Chondrocyte (in vitro differentiated cells): ENCODE data around the gene DNTTIP2. TPM values are rescaled to one million over a fixed set of nuclear protein-coding genes. Genes with fewer than 3 reads are reported as not detected.
"Not testable (repeated sequence)": the region's sequence is repeated elsewhere in the genome, so short reads cannot be mapped to it uniquely, and the experiment has no call there.

Experiments used
- DNase-seq: peaks from one replicate; pipeline ENCODE4 v3.0.0; 2021; ENCODE audit warnings: mixed read lengths, low spot score
- H3K27ac Mint-ChIP-seq: one replicate; pipeline ENCODE4 v1.8.0; 2021; ENCODE audit warnings: mild to moderate bottlenecking, moderate library complexity, mixed read lengths; ENCODE audit not compliant: unreplicated experiment
- H3K27me3 Mint-ChIP-seq: 2 replicates; pipeline ENCODE4 v1.8.0; 2021; ENCODE audit warnings: low read depth, mixed read lengths
- H3K36me3 Mint-ChIP-seq: 2 replicates; pipeline ENCODE4 v1.8.0; 2021; ENCODE audit warnings: low read depth, mixed read lengths
- H3K4me1 Mint-ChIP-seq: 2 replicates; pipeline ENCODE4 v1.8.0; 2021; ENCODE audit warnings: low read depth, mild to moderate bottlenecking, mixed read lengths
- H3K4me3 Mint-ChIP-seq: one replicate; pipeline ENCODE4 v1.8.0; 2021; ENCODE audit warnings: mild to moderate bottlenecking, moderate library complexity, mixed read lengths; ENCODE audit not compliant: unreplicated experiment
- H3K9me3 Mint-ChIP-seq: 2 replicates; pipeline ENCODE4 v1.8.0; 2021; ENCODE audit warnings: low read depth, mixed read lengths
- total RNA-seq: library from RNA; stranded (reverse); gene quantifications from 3 replicates; pipeline ENCODE4 v1.2.1, GENCODE V29; 2021
- TF ChIP-seq, protein P1 (sequence below): fragments of 200-600 bp; sonication (generic); IDR thresholded peaks from 2 replicates; pipeline ENCODE4 v1.5.0; 2021; ENCODE audit warnings: antibody characterized with exemption, mild to moderate bottlenecking, moderate library complexity

The DNTTIP2 gene
- total RNA-seq, 1 donor from 2014 or later: 39.1 TPM

DNA sequence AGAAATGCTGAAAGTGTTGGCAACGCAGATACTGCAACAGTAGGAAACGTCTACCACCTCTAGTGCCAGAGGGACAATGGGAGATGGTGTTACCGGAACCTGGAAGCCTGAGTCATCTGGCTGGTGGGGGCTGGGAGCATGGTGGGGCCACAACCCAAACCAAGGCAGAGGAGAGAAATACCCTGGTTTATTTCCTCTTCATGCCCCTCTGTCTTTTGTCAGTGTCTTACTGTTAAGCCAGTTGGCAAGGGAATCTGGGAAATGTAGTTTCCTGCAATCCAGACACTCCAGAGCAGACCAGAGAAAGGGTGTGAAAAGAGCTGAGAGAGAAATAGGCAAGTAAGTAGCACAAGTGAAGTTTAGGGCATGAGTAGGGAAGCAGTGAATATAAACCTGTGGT, 14.8 kb downstream of the DNTTIP2 start:
- Mint-ChIP-seq H3K27ac (no peak overlapping the region), H3K4me1 (no peaks in the 10 kb centered on the region), H3K27me3 (no peaks in the 10 kb centered on the region), H3K36me3 (peaks cover 15% of the 10 kb centered on the region), H3K4me3 (no peak overlapping the region), H3K9me3 (peaks cover 8% of the 10 kb centered on the region)
- TF ChIP-seq, protein P1, sequence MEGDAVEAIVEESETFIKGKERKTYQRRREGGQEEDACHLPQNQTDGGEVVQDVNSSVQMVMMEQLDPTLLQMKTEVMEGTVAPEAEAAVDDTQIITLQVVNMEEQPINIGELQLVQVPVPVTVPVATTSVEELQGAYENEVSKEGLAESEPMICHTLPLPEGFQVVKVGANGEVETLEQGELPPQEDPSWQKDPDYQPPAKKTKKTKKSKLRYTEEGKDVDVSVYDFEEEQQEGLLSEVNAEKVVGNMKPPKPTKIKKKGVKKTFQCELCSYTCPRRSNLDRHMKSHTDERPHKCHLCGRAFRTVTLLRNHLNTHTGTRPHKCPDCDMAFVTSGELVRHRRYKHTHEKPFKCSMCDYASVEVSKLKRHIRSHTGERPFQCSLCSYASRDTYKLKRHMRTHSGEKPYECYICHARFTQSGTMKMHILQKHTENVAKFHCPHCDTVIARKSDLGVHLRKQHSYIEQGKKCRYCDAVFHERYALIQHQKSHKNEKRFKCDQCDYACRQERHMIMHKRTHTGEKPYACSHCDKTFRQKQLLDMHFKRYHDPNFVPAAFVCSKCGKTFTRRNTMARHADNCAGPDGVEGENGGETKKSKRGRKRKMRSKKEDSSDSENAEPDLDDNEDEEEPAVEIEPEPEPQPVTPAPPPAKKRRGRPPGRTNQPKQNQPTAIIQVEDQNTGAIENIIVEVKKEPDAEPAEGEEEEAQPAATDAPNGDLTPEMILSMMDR: no peak
- DNase-seq: no peak

DNA sequence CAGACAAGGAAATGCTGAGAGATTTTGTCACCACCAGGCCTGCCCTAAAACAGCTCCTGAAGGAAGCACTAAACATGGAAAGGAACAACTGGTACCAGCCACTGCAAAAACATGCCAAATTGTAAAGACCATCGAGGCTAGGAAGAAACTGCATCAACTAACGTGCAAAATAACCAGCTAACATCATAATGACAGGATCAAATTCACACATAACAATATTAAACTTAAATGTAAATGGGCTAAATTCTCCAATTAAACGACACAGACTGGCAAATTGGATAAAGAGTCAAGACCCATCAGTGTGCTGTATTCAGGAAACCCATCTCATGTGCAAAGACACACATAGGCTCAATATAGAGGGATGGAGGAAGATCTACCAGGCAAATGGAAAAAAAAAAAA, 21.4 kb downstream of the DNTTIP2 start:
- not testable (repeated sequence) for H3K27me3 Mint-ChIP-seq, DNase-seq, H3K36me3 Mint-ChIP-seq, H3K27ac Mint-ChIP-seq, H3K4me1 Mint-ChIP-seq, H3K4me3 Mint-ChIP-seq
- H3K9me3 Mint-ChIP-seq: peaks cover 26% of the 10 kb centered on the region

DNA sequence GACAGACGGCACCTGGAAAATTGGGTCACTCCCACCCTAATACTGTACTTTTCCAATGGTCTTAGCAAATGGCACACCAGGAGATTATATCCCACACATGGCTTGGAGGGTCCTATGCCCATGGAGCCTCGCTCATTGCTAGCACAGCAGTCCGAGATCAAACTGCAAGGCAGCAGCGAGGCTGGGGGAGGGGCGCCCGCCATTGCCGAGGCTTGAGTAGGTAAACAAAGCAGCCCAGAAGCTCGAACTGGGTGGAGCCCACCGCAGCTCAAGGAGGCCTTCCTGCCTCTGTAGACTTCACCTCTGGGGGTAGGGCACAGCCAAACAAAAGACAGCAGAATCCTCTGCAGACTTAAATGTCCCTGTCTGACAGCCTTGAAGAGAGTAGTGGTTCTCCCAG, 23.0 kb downstream of the DNTTIP2 start:
- peaks cover 26% of the 10 kb centered on the region for H3K9me3 Mint-ChIP-seq
- not testable (repeated sequence) for H3K27ac Mint-ChIP-seq, H3K4me1 Mint-ChIP-seq, H3K4me3 Mint-ChIP-seq, H3K27me3 Mint-ChIP-seq, H3K36me3 Mint-ChIP-seq, DNase-seq

DNA sequence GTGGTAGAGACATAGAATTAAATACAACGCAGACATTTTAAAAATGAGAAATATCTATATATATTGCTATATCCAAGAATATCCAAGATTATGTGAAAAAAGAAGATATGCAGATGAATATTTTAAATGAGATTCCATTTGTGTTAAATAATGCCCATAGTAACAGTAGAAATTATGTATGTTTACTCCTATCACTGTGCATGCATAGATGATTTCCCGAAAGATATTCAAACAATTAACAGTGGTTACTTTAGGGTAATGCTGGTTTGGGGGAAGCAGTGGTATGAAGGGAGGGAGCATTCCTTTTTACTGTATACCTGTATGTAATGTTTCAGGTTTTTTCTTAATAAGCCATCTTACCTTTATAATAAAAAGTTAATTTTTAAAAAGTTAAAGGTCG, 25.1 kb downstream of the DNTTIP2 start:
- H3K4me3 Mint-ChIP-seq: no peak overlapping the region
- H3K27ac Mint-ChIP-seq: no peak overlapping the region
- peaks cover 22% of the 10 kb centered on the region for H3K9me3 Mint-ChIP-seq
- H3K4me1 Mint-ChIP-seq: no peaks in the 10 kb centered on the region
- no peaks in the 10 kb centered on the region for H3K27me3 Mint-ChIP-seq
- TF ChIP-seq, protein P1: no peak
- peaks cover 5% of the 10 kb centered on the region for H3K36me3 Mint-ChIP-seq
- DNase-seq: no peak

DNA sequence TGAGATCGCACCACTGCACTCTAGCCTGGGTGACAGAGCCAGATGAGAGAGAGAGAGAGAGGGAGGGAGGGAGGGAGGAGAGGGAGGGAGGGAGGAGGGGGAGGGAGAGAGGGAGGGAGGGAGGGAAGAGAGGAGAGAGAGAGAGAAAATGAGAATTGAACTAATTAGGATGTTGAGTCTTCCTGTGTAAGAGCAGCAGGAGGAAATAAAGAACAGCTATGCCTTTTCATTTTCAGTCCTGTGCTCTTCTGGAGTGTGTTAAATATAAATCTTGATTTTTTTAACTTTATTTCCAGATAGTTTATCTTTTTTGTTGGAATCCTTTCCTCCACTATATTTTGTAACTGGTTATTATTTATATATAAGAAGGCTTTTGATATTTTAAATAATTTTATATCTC, 27.1 kb downstream of the DNTTIP2 start:
- no peak overlapping the region for H3K4me3 Mint-ChIP-seq
- H3K9me3 Mint-ChIP-seq: peaks cover 14% of the 10 kb centered on the region
- H3K27ac Mint-ChIP-seq: no peak overlapping the region
- H3K4me1 Mint-ChIP-seq: peaks cover 9% of the 10 kb centered on the region
- TF ChIP-seq, protein P1: no peak
- no peaks in the 10 kb centered on the region for H3K27me3 Mint-ChIP-seq
- H3K36me3 Mint-ChIP-seq: peaks cover 3% of the 10 kb centered on the region
- DNase-seq: no peak

DNA sequence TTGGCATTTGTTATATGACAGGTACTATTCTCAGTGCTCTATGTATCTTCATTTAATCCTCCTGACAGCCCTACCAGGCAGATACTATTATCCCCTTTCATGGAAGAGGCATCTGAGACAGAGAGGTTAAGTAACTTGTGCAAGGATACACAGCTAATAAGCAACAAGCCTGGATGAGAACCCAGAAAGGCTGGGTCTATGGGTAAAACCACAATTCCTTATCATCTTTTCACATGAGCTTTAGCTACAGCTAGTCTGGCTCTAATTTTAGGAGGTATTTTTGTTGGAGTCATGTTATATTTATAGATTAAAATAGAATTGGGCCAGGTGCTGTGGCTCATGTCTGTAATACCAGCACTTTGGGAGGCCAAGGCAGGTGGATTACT, 27.7 kb downstream of the DNTTIP2 start:
- H3K4me3 Mint-ChIP-seq: no peak overlapping the region
- no peak overlapping the region for H3K27ac Mint-ChIP-seq
- no peaks in the 10 kb centered on the region for H3K27me3 Mint-ChIP-seq

More for the DNA sequence above, 27.7 kb downstream of the DNTTIP2 start:
- peaks cover 9% of the 10 kb centered on the region for H3K4me1 Mint-ChIP-seq
- DNase-seq: no peak
- TF ChIP-seq, protein P1: no peak
- peaks cover 14% of the 10 kb centered on the region for H3K9me3 Mint-ChIP-seq
- peaks cover 3% of the 10 kb centered on the region for H3K36me3 Mint-ChIP-seq
